Stimulated activated CD8-positive, alpha-beta memory T cell treated with anti-CD3 and anti-CD28 coated beads, Interleukin-12 subunit alpha, Interleukin-12 subunit beta, amount 100 ng/mL, for 4 hours (primary cell): Measurements from ENCODE around the gene GPR17.

Experiments
- DNase-seq: peaks from one replicate; pipeline ENCODE4 v3.0.0-alpha.2; 2020; ENCODE audit warnings: low read depth

Gene GPR17

GRCh38 chr2:127654838-127655175, 8.9 kb downstream of the GPR17 start:
- no peak for DNase-seq

- no peak for DNase-seq
Measured at GRCh38 chr2:127655209-127656073, 9.5 kb downstream of the GPR17 start.

- no peak for DNase-seq
Measured at GRCh38 chr2:127656569-127657231, 10.7 kb downstream of the GPR17 start.

GRCh38 chr2:127657232-127657595, 11.3 kb downstream of the GPR17 start:
- DNase-seq: no peak

- DNase-seq: no peak
Measured at GRCh38 chr2:127658146-127658545, 12.2 kb downstream of the GPR17 start.

- no peak for DNase-seq
Measured at GRCh38 chr2:127658641-127659407, 12.9 kb downstream of the GPR17 start.

GRCh38 chr2:127659408-127660290, 13.7 kb downstream of the GPR17 start:
- no peak for DNase-seq

- DNase-seq: no peak
Measured at GRCh38 chr2:127660291-127660578, 14.3 kb downstream of the GPR17 start.

- DNase-seq: no peak
Measured at GRCh38 chr2:127661072-127661649, 15.2 kb downstream of the GPR17 start.

GRCh38 chr2:127661949-127662510, 16.1 kb downstream of the GPR17 start:
- DNase-seq: no peak

- no peak for DNase-seq
Measured at GRCh38 chr2:127662937-127663565, 17.1 kb downstream of the GPR17 start.

GRCh38 chr2:127663566-127664064, 17.7 kb downstream of the GPR17 start:
- no peak for DNase-seq

GRCh38 chr2:127664065-127664894, 18.3 kb downstream of the GPR17 start:
- no peak for DNase-seq

GRCh38 chr2:127664895-127665225, 18.9 kb downstream of the GPR17 start:
- DNase-seq: no peak

- no peak for DNase-seq
Measured at GRCh38 chr2:127665267-127665893, 19.4 kb downstream of the GPR17 start.

- no peak for DNase-seq
Measured at GRCh38 chr2:127669056-127669455, 23.1 kb downstream of the GPR17 start.

GRCh38 chr2:127670055-127670956, 24.4 kb downstream of the GPR17 start:
- no peak for DNase-seq

- DNase-seq: no peak
Measured at GRCh38 chr2:127670957-127671290, 25.0 kb downstream of the GPR17 start.
